ENCODE data around the gene KIF13A.

- TF ChIP-seq CTCF (IDR thresholded peaks at IDR 0.05; ENCODE audit: insufficient read depth, low read depth, low read length) (no peak), EZH2 (IDR thresholded peaks at IDR 0.05; ENCODE audit: insufficient read depth, low read length) (no peak)
These were observed 56.2 kb downstream of the KIF13A start for GRCh38 chr6:17931227-17931626.
